Vagina (tissue), 2 donors: ENCODE results near the gene FOCAD. TPM values are rescaled to one million over a fixed set of nuclear protein-coding genes. Genes with fewer than 3 reads are reported as not detected.

Experiments
- DNase-seq, 2 donors: peaks; one replicate each; pipeline ENCODE4 v3.0.0-alpha.2; 2017; ENCODE audit errors: extremely low spot score in 2 of 2
- H3K27ac ChIP-seq: fragments of 200-600 bp; sonication (generic); one replicate; pipeline ENCODE4 v1.5.1; 2019
- H3K27me3 ChIP-seq: fragments of 200-600 bp; sonication (generic); one replicate; pipeline ENCODE4 v1.5.1; 2019
- H3K36me3 ChIP-seq, 2 donors: fragments of 200-600 bp; sonication (generic); one replicate each; pipeline ENCODE4 v1.5.1; 2017 to 2019
- H3K4me1 ChIP-seq: fragments of 200-600 bp; sonication (generic); one replicate; pipeline ENCODE4 v1.5.1; 2019
- H3K4me3 ChIP-seq, 2 donors: fragments of 200-600 bp; sonication (generic); 1 replicate in 1 of 2; 2 replicates in 1 of 2; pipeline ENCODE4 v1.5.1; 2016 to 2019
- H3K9me3 ChIP-seq: fragments of 200-600 bp; sonication (generic); one replicate; pipeline ENCODE4 v1.5.1; 2019
- POLR2A ChIP-seq, 2 donors: fragments of 450-650 bp; IDR thresholded peaks; one replicate each; pipeline ENCODE4 v1.6.1; 2017; ENCODE audit warnings: antibody characterized with exemption in 2 of 2, mild to moderate bottlenecking in 2 of 2, moderate library complexity in 2 of 2
- POLR2AphosphoS5 ChIP-seq, 2 donors: sonication (generic); formaldehyde crosslinking; IDR thresholded peaks; one replicate each; pipeline ENCODE4 v1.9.0; 2017; ENCODE audit warnings: antibody characterized with exemption in 2 of 2, mild to moderate bottlenecking in 2 of 2, low read depth in 1 of 2; ENCODE audit not compliant: insufficient read depth in 1 of 2
- intact Hi-C: fragments of 100-400 bp; cut with DNase I; formaldehyde crosslinking; loops from one replicate; pipeline ENCODE4 v1.15.1; 2023
- total RNA-seq: library from RNA; depleted of rRNA; stranded (reverse); fragments of >200 nt; gene quantifications from one replicate; pipeline ENCODE4 v1.2.3, GENCODE V29; 2016
- TF ChIP-seq, protein P1 (sequence below), 3 experiments: fragments of 450-650 bp in 2 of 3; fragments of 200-600 bp in 1 of 3; sonication (generic) in 1 of 3; IDR thresholded peaks; one replicate each; pipeline ENCODE4 v1.5.1; 2017 to 2019; ENCODE audit warnings: antibody characterized with exemption in 3 of 3, mild to moderate bottlenecking in 2 of 3, moderate library complexity in 2 of 3

The FOCAD gene
- total RNA-seq, 1 donor from 2014 or later = 39.8 TPM

DNA sequence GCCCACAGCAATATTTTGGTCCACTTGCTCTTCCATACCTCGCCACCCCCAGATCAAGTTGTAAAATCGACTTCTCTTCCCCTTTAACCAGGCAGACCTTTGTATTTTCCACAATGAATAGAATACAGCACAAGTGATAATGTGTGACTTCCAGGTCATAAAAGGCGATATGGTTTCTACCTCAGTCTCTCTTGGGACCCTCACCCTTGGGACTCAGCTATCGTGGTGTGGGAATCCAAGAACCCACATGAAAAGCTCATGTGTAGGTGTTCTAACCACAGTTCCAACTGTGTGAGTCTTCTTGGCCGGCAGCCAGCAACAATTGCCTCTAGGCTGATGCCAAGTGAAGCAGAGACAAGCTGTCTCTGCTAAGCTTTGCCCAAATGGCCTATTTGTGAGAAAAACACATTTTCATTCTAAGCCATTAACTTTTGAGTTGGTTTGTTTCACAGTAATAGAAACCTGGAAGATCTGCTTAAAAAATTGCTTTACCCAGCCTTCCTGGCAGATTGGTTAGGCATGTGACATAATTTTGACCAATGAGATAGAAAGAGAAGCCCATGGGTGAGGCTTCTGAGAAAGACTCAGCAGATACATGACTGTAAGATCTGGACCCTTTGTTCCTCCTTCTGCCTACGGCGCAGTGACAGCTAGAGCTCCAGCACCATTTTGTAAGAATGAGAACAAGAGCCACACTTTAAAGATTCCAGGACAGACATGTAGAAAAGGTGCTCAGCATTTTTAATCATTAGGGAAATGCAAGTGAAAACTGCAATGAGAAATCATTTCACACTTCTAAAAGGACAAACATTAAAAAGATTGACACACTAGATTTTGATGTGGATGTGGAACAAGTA is 43.5 kb upstream of the FOCAD start:
- DNase-seq = no peak
- Histone ChIP-seq H3K27me3 (no peaks in the 10 kb centered on the region), H3K9me3 (no peaks in the 10 kb centered on the region), H3K4me1 (no peaks in the 10 kb centered on the region), H3K27ac (no peak overlapping the region), H3K4me3 (no peak overlapping the region), H3K36me3 (no peaks in the 10 kb centered on the region)
- intact Hi-C loops = no loop called here
- TF ChIP-seq POLR2A (IDR thresholded peaks at IDR 0.05) (no peak), POLR2AphosphoS5 (IDR thresholded peaks at IDR 0.05; ENCODE audit: insufficient read depth in 1 of 2, low read depth in 1 of 2) (no peak)
- TF ChIP-seq, protein P1, sequence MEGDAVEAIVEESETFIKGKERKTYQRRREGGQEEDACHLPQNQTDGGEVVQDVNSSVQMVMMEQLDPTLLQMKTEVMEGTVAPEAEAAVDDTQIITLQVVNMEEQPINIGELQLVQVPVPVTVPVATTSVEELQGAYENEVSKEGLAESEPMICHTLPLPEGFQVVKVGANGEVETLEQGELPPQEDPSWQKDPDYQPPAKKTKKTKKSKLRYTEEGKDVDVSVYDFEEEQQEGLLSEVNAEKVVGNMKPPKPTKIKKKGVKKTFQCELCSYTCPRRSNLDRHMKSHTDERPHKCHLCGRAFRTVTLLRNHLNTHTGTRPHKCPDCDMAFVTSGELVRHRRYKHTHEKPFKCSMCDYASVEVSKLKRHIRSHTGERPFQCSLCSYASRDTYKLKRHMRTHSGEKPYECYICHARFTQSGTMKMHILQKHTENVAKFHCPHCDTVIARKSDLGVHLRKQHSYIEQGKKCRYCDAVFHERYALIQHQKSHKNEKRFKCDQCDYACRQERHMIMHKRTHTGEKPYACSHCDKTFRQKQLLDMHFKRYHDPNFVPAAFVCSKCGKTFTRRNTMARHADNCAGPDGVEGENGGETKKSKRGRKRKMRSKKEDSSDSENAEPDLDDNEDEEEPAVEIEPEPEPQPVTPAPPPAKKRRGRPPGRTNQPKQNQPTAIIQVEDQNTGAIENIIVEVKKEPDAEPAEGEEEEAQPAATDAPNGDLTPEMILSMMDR (IDR thresholded peaks at IDR 0.05) = no peak

DNA sequence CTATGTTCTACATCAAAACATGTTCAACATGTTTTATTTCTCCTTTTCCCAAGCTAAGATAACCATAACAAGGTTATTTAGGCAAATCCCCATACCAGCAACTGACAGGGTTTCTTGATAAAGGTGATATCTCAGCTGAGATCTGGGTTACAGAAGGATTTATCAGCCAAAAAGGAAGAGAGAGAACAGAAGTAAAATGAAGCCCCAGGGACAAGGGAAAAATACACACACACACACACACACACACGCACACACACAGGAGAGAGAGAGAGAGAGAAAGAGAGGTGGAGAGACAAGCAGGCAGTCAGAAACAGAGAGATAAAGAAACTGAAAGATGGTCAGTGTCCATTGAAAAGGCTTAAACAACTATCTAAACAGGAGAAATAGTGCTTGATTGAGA is 42.0 kb upstream of the FOCAD start:
- Histone ChIP-seq H3K36me3 (no peaks in the 10 kb centered on the region), H3K4me1 (no peaks in the 10 kb centered on the region), H3K9me3 (no peaks in the 10 kb centered on the region), H3K4me3 (no peak overlapping the region), H3K27me3 (no peaks in the 10 kb centered on the region), H3K27ac (no peak overlapping the region)
- DNase-seq = no peak
- intact Hi-C loops = no loop called here
- TF ChIP-seq POLR2A (IDR thresholded peaks at IDR 0.05) (no peak), POLR2AphosphoS5 (IDR thresholded peaks at IDR 0.05; ENCODE audit: insufficient read depth in 1 of 2, low read depth in 1 of 2) (no peak)
- TF ChIP-seq, protein P1 (IDR thresholded peaks at IDR 0.05) = no peak

DNA sequence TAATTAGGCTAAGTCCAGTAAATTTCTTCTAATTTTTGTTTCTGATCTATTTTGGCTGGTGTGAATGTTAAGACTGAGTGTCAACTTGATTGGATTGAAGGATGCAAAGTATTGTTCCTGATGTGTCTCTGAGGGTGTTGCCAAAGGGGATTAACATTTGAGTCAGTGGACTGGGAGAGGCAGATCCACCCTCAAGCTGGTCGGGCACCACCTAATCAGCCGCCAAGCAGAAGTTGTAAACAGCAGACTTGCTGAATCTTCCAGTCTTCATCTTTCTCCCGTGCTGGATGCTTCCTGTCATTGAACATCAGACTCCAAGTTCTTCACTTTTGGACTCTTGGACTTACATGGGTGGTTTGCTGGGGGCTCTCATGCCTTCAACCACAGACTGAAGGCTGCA is 40.4 kb upstream of the FOCAD start:
- intact Hi-C loops = no loop called here
- Histone ChIP-seq H3K4me3 (no peak overlapping the region), H3K27ac (no peak overlapping the region), H3K9me3 (no peaks in the 10 kb centered on the region), H3K27me3 (no peaks in the 10 kb centered on the region), H3K4me1 (no peaks in the 10 kb centered on the region), H3K36me3 (no peaks in the 10 kb centered on the region)
- TF ChIP-seq POLR2A (IDR thresholded peaks at IDR 0.05) (no peak), POLR2AphosphoS5 (IDR thresholded peaks at IDR 0.05; ENCODE audit: insufficient read depth in 1 of 2, low read depth in 1 of 2) (no peak)
- TF ChIP-seq, protein P1 (IDR thresholded peaks at IDR 0.05) = no peak
- DNase-seq = no peak

DNA sequence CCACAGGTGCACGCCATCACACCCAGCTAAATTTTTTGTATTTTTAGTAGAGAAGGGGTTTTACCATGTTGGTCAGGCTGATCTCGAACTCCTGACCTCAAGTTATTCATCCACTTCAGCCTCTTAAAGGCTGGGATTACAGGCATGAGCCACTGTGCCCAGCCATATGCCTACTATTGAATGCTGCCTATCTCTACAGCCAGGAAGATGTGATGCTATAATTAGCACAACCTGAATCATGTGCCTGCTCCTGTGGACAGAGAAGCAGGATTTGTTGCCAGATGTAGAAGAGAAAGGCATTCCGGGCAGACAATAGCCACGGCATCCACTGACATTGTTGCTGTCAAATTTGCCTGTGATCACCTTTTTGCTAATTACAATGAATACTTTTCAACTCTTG is 37.4 kb upstream of the FOCAD start:
- TF ChIP-seq, protein P1 (IDR thresholded peaks at IDR 0.05) = no peak
- no peak for TF ChIP-seq POLR2AphosphoS5 (IDR thresholded peaks at IDR 0.05; ENCODE audit: insufficient read depth in 1 of 2, low read depth in 1 of 2)
- no peak for TF ChIP-seq POLR2A (IDR thresholded peaks at IDR 0.05)
- H3K36me3 ChIP-seq = no peaks in the 10 kb centered on the region
- no peaks in the 10 kb centered on the region for H3K4me1 ChIP-seq
- no peaks in the 10 kb centered on the region for H3K9me3 ChIP-seq
- no peak overlapping the region for H3K27ac ChIP-seq
- no peaks in the 10 kb centered on the region for H3K27me3 ChIP-seq
- no peak for DNase-seq
- intact Hi-C loops = no loop called here
- H3K4me3 ChIP-seq = no peak overlapping the region

GRCh38 chr9:20649381-20649780 is 34.7 kb upstream of the FOCAD start:
- H3K27me3 ChIP-seq = no peaks in the 10 kb centered on the region
- H3K4me1 ChIP-seq = no peaks in the 10 kb centered on the region
- no peaks in the 10 kb centered on the region for H3K36me3 ChIP-seq
- no peak overlapping the region for H3K4me3 ChIP-seq
- no peak for DNase-seq
- no peak overlapping the region for H3K27ac ChIP-seq
- intact Hi-C loops = no loop called here
- TF ChIP-seq POLR2AphosphoS5 (IDR thresholded peaks at IDR 0.05; ENCODE audit: insufficient read depth in 1 of 2, low read depth in 1 of 2) (no peak), POLR2A (IDR thresholded peaks at IDR 0.05) (no peak)
- TF ChIP-seq, protein P1 (IDR thresholded peaks at IDR 0.05) = no peak
- no peaks in the 10 kb centered on the region for H3K9me3 ChIP-seq
